PC-3 (cell line): ENCODE results near the gene PNLDC1.

Experiments used
- EZH2phosphoT487 ChIP-seq: fragments of 300-600 bp; sonication (generic); IDR thresholded peaks from 2 replicates; pipeline ENCODE4 v1.6.1; 2018; ENCODE audit warnings: mild to moderate bottlenecking, antibody characterized with exemption, low read length, borderline replicate concordance
- TF ChIP-seq, protein P1 (sequence below): fragments of 300-600 bp; sonication (generic); conservative IDR thresholded peaks from 2 replicates; pipeline ENCODE4 v1.5.1; 2017; ENCODE audit warnings: antibody characterized with exemption, low read depth, mild to moderate bottlenecking, low read length

DNA sequence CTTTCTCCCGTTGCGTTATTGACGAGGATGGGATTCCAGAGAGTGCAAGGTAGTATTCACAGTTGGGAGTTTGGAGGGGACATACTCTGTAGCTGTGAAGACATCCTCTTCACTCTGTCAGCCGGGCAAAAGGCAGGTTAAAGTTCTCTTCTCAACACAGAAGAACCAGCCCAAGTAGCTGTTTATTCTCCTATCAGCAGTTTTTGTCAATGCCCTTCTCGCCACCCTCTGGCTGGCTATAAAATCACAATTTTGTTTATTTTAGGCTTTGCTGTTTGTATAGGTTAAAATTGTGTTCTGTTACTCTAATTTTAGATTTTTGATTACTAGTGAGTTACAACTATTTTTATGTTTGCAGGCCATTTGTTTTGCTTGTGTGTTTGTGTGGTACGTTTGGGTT is 52.8 kb downstream of the PNLDC1 start:
- TF ChIP-seq, protein P1, sequence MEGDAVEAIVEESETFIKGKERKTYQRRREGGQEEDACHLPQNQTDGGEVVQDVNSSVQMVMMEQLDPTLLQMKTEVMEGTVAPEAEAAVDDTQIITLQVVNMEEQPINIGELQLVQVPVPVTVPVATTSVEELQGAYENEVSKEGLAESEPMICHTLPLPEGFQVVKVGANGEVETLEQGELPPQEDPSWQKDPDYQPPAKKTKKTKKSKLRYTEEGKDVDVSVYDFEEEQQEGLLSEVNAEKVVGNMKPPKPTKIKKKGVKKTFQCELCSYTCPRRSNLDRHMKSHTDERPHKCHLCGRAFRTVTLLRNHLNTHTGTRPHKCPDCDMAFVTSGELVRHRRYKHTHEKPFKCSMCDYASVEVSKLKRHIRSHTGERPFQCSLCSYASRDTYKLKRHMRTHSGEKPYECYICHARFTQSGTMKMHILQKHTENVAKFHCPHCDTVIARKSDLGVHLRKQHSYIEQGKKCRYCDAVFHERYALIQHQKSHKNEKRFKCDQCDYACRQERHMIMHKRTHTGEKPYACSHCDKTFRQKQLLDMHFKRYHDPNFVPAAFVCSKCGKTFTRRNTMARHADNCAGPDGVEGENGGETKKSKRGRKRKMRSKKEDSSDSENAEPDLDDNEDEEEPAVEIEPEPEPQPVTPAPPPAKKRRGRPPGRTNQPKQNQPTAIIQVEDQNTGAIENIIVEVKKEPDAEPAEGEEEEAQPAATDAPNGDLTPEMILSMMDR = peak; percentile 50; the same call in 1 of the 2 replicates
- TF ChIP-seq EZH2phosphoT487 = no peak
